HepG2 (cell line): ENCODE results near the gene GTF2H1. TPM values are rescaled to one million over a fixed set of nuclear protein-coding genes. Genes with fewer than 3 reads are reported as not detected.

ENCODE experiments used
- ATM ChIP-seq: fragments of 450-650 bp; IDR thresholded peaks from 2 replicates; pipeline ENCODE4 v1.7.1; 2017; ENCODE audit warnings: mild to moderate bottlenecking, borderline replicate concordance
- FOXK2 ChIP-seq: fragments of 450-650 bp; IDR thresholded peaks from 2 replicates; pipeline ENCODE4 v1.6.1; 2016
- GATAD2A ChIP-seq: IDR thresholded peaks from 2 replicates; pipeline ENCODE4 v1.6.1; 2016
- GFI1 ChIP-seq: sonication (generic); formaldehyde crosslinking; IDR thresholded peaks from 2 replicates; pipeline ENCODE4 v1.5.0; 2020; ENCODE audit warnings: missing genetic modification reagents, mild to moderate bottlenecking, borderline replicate concordance
- ISL2 ChIP-seq: sonication (generic); formaldehyde crosslinking; IDR thresholded peaks from 2 replicates; pipeline ENCODE4 v1.5.0; 2020; ENCODE audit warnings: missing genetic modification reagents
- NFIC ChIP-seq: IDR thresholded peaks from 2 replicates; pipeline ENCODE4 v1.6.1; 2012; ENCODE audit warnings: mild to moderate bottlenecking, low read length, inconsistent platforms
- POLR2G ChIP-seq: fragments of 200-400 bp; formaldehyde crosslinking; IDR thresholded peaks from 2 replicates; pipeline ENCODE4 v1.6.1; 2018; ENCODE audit warnings: mild to moderate bottlenecking, low read depth, low read length, moderate library complexity
- RARG ChIP-seq: sonication (generic); formaldehyde crosslinking; IDR thresholded peaks from 2 replicates; pipeline ENCODE4 v1.4.0; 2020; ENCODE audit warnings: low read depth, mild to moderate bottlenecking, missing genetic modification reagents
- SUZ12 ChIP-seq: fragments of 150-350 bp; IDR thresholded peaks from 2 replicates; pipeline ENCODE4 v1.6.1; 2014; ENCODE audit warnings: low read depth, low read length
- ZFP41 ChIP-seq: sonication (generic); formaldehyde crosslinking; IDR thresholded peaks from 2 replicates; pipeline ENCODE4 v1.4.0; 2020; ENCODE audit warnings: mild to moderate bottlenecking, missing genetic modification reagents, borderline replicate concordance
- ZNF160 ChIP-seq: sonication (generic); formaldehyde crosslinking; IDR thresholded peaks from 2 replicates; pipeline ENCODE4 v1.8.0; 2022; ENCODE audit warnings: mild to moderate bottlenecking, inconsistent platforms, missing genetic modification reagents
- ZNF317 ChIP-seq: sonication (generic); formaldehyde crosslinking; IDR thresholded peaks from 2 replicates; pipeline ENCODE4 v1.5.0; 2020; ENCODE audit warnings: mild to moderate bottlenecking, missing genetic modification reagents
- ZNF556 ChIP-seq: sonication (generic); formaldehyde crosslinking; IDR thresholded peaks from 2 replicates; pipeline ENCODE4 v1.4.0; 2020; ENCODE audit warnings: mild to moderate bottlenecking, missing genetic modification reagents, borderline replicate concordance
- ZNF563 ChIP-seq: sonication (generic); formaldehyde crosslinking; IDR thresholded peaks from 2 replicates; pipeline ENCODE4 v1.8.0; 2022; ENCODE audit warnings: mild to moderate bottlenecking, moderate library complexity, missing genetic modification reagents
- ZNF644 ChIP-seq: IDR thresholded peaks from 2 replicates; pipeline ENCODE4 v1.6.1; 2016; ENCODE audit warnings: low read depth
- ZNF709 ChIP-seq: sonication (generic); formaldehyde crosslinking; IDR thresholded peaks from 2 replicates; pipeline ENCODE4 v1.5.0; 2020; ENCODE audit warnings: mild to moderate bottlenecking, missing genetic modification reagents
- ZNF766 ChIP-seq: sonication (generic); formaldehyde crosslinking; IDR thresholded peaks from 2 replicates; pipeline ENCODE4 v1.5.0; 2020; ENCODE audit warnings: missing genetic modification reagents, borderline replicate concordance
- ZNF777 ChIP-seq: sonication (generic); formaldehyde crosslinking; IDR thresholded peaks from 2 replicates; pipeline ENCODE4 v1.4.0; 2020; ENCODE audit warnings: missing genetic modification reagents
- ZNF792 ChIP-seq: IDR thresholded peaks from 2 replicates; pipeline ENCODE4 v1.6.1; 2016
- polyA plus RNA-seq, 8 experiments: library from polyadenylated mRNA; depleted of rRNA in 3 of 8; stranded (reverse) in 7 of 8; unstranded in 1 of 8; fragments of >200 nt; fragmentation: Illumina TruSeq in 4 of 8; extraction: Trizol in 4 of 8; gene quantifications; 2 replicates each; pipeline versions ENCODE4 v1.2.1 to v1.2.3, GENCODE V29; 2011 to 2016; ENCODE audit warnings: low read depth in 4 of 8, missing spikeins in 1 of 8, mixed read lengths in 1 of 8; ENCODE audit not compliant: insufficient read depth in 1 of 8
- total RNA-seq, 5 experiments: library from RNA; depleted of rRNA; stranded (reverse); fragments of >200 nt; fragmentation: Illumina TruSeq; extraction: Trizol; gene quantifications; 2 replicates each; pipeline ENCODE4 v1.2.3, GENCODE V29; 2016; ENCODE audit warnings: low read depth in 1 of 5
- TF ChIP-seq, protein P1 (sequence below): sonication (generic); formaldehyde crosslinking; IDR thresholded peaks from 2 replicates; pipeline ENCODE4 v1.9.0; 2021; ENCODE audit warnings: missing genetic modification reagents, borderline replicate concordance
- TF ChIP-seq, protein P2 (sequence below): sonication (generic); formaldehyde crosslinking; IDR thresholded peaks from 2 replicates; pipeline ENCODE4 v1.5.0; 2020; ENCODE audit warnings: mild to moderate bottlenecking, missing genetic modification reagents
- TF ChIP-seq, protein P3 (sequence below): sonication (generic); formaldehyde crosslinking; IDR thresholded peaks from 2 replicates; pipeline ENCODE4 v1.4.0; 2020; ENCODE audit warnings: missing genetic modification reagents, borderline replicate concordance
- TF ChIP-seq, protein P4 (sequence below): sonication (generic); formaldehyde crosslinking; IDR thresholded peaks from 2 replicates; pipeline ENCODE4 v1.4.0; 2020; ENCODE audit warnings: mild to moderate bottlenecking, low read depth, missing genetic modification reagents

The GTF2H1 gene
- total and polyA plus RNA-seq, 2 of the 13 experiments (the other 11 are each of a cell fraction or from before 2014, with no cell fraction given), result 15.7 to 51.4 TPM

DNA sequence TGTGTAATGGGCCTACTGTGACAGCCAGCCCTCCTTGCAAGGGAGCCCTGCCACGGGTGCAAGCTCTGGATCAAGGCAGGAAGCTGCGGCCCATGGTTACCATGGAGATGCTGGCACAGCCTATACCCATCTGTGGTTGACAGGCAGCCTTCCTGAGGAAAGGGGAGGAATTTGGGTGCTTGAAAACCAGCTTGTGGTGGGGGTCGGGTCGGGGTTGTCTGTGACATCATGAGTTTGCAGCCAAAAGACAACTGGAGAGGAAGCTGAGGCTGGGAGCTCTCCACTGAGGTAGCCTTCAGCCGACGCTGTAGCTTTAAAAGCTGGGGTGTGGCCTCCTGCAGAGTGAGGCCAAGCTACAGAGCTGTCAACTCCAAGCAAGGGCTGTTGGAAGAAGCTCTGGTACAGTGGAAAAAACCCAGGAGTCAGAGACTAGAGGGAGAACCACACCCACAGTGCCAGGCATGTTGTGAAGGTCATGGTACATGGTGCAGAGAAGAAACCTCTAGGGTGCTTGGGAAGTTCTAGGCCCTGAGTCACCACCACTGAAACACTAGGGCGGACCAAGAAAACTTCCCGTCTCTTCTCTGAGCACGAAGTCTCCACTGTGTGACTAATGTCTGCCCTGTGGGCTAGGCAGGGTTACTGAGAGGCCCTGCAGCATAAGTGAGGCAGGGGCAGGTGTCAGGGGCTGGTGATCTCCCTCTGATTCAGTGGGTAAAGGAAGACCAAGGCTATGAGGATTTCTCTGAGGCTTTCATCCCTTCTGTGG, 61.2 kb downstream of the GTF2H1 start (continued):
- TF ChIP-seq POLR2G, result no peak
- 0 out of 2 replicates have a peak, but pooled peaks have one; percentile 6 for TF ChIP-seq ISL2 (CRISPR knock-in tag)
- TF ChIP-seq ZNF160 (CRISPR knock-in tag), result 0 out of 2 replicates have a peak, but pooled peaks have one; percentile 57
- TF ChIP-seq, protein P1, sequence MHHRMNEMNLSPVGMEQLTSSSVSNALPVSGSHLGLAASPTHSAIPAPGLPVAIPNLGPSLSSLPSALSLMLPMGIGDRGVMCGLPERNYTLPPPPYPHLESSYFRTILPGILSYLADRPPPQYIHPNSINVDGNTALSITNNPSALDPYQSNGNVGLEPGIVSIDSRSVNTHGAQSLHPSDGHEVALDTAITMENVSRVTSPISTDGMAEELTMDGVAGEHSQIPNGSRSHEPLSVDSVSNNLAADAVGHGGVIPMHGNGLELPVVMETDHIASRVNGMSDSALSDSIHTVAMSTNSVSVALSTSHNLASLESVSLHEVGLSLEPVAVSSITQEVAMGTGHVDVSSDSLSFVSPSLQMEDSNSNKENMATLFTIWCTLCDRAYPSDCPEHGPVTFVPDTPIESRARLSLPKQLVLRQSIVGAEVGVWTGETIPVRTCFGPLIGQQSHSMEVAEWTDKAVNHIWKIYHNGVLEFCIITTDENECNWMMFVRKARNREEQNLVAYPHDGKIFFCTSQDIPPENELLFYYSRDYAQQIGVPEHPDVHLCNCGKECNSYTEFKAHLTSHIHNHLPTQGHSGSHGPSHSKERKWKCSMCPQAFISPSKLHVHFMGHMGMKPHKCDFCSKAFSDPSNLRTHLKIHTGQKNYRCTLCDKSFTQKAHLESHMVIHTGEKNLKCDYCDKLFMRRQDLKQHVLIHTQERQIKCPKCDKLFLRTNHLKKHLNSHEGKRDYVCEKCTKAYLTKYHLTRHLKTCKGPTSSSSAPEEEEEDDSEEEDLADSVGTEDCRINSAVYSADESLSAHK (CRISPR knock-in tag), result no peak
- TF ChIP-seq ZNF792 (CRISPR knock-in tag), result no peak; the same call in none of the 2 replicates
- 0 out of 2 replicates have a peak, but pooled peaks have one; percentile 18 for TF ChIP-seq FOXK2
- no peak for TF ChIP-seq ZFP41 (CRISPR knock-in tag)
- no peak for TF ChIP-seq ATM
- TF ChIP-seq ZNF766 (CRISPR knock-in tag), result peak; percentile 98
- TF ChIP-seq, protein P2, sequence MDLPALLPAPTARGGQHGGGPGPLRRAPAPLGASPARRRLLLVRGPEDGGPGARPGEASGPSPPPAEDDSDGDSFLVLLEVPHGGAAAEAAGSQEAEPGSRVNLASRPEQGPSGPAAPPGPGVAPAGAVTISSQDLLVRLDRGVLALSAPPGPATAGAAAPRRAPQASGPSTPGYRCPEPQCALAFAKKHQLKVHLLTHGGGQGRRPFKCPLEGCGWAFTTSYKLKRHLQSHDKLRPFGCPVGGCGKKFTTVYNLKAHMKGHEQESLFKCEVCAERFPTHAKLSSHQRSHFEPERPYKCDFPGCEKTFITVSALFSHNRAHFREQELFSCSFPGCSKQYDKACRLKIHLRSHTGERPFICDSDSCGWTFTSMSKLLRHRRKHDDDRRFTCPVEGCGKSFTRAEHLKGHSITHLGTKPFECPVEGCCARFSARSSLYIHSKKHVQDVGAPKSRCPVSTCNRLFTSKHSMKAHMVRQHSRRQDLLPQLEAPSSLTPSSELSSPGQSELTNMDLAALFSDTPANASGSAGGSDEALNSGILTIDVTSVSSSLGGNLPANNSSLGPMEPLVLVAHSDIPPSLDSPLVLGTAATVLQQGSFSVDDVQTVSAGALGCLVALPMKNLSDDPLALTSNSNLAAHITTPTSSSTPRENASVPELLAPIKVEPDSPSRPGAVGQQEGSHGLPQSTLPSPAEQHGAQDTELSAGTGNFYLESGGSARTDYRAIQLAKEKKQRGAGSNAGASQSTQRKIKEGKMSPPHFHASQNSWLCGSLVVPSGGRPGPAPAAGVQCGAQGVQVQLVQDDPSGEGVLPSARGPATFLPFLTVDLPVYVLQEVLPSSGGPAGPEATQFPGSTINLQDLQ (CRISPR knock-in tag), result no peak
- TF ChIP-seq, protein P3, sequence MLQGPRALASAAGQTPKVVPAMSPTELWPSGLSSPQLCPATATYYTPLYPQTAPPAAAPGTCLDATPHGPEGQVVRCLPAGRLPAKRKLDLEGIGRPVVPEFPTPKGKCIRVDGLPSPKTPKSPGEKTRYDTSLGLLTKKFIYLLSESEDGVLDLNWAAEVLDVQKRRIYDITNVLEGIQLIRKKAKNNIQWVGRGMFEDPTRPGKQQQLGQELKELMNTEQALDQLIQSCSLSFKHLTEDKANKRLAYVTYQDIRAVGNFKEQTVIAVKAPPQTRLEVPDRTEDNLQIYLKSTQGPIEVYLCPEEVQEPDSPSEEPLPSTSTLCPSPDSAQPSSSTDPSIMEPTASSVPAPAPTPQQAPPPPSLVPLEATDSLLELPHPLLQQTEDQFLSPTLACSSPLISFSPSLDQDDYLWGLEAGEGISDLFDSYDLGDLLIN (CRISPR knock-in tag), result no peak
- no peak for TF ChIP-seq ZNF777
- peak; percentile 66 for TF ChIP-seq GFI1 (CRISPR knock-in tag)
- no peak for TF ChIP-seq ZNF644 (CRISPR knock-in tag)
- TF ChIP-seq ZNF563, result no peak
- peak; percentile 43 for TF ChIP-seq GATAD2A (CRISPR knock-in tag)
- TF ChIP-seq RARG (CRISPR knock-in tag), result peak; percentile 25; the same call in 1 of the 2 replicates
- TF ChIP-seq, protein P4, sequence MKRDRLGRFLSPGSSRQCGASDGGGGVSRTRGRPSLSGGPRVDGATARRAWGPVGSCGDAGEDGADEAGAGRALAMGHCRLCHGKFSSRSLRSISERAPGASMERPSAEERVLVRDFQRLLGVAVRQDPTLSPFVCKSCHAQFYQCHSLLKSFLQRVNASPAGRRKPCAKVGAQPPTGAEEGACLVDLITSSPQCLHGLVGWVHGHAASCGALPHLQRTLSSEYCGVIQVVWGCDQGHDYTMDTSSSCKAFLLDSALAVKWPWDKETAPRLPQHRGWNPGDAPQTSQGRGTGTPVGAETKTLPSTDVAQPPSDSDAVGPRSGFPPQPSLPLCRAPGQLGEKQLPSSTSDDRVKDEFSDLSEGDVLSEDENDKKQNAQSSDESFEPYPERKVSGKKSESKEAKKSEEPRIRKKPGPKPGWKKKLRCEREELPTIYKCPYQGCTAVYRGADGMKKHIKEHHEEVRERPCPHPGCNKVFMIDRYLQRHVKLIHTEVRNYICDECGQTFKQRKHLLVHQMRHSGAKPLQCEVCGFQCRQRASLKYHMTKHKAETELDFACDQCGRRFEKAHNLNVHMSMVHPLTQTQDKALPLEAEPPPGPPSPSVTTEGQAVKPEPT, result peak; percentile 59; the same call in 1 of the 2 replicates
- TF ChIP-seq ZNF709 (CRISPR knock-in tag), result peak; percentile 62; the same call in 1 of the 2 replicates
- TF ChIP-seq ZNF317 (CRISPR knock-in tag), result 0 out of 2 replicates have a peak, but pooled peaks have one; percentile 52
- TF ChIP-seq NFIC, result no peak; the same call in 1 of the 2 replicates
- no peak for TF ChIP-seq SUZ12
- 0 out of 2 replicates have a peak, but pooled peaks have one; percentile 1 for TF ChIP-seq ZNF556 (CRISPR knock-in tag)
